RPMI8226 (cell line): ENCODE results near the gene CELF6.

ENCODE experiments used
- DNase-seq: peaks from one replicate; pipeline ENCODE4 v3.0.0-alpha.2; 2015

The CELF6 gene

DNA sequence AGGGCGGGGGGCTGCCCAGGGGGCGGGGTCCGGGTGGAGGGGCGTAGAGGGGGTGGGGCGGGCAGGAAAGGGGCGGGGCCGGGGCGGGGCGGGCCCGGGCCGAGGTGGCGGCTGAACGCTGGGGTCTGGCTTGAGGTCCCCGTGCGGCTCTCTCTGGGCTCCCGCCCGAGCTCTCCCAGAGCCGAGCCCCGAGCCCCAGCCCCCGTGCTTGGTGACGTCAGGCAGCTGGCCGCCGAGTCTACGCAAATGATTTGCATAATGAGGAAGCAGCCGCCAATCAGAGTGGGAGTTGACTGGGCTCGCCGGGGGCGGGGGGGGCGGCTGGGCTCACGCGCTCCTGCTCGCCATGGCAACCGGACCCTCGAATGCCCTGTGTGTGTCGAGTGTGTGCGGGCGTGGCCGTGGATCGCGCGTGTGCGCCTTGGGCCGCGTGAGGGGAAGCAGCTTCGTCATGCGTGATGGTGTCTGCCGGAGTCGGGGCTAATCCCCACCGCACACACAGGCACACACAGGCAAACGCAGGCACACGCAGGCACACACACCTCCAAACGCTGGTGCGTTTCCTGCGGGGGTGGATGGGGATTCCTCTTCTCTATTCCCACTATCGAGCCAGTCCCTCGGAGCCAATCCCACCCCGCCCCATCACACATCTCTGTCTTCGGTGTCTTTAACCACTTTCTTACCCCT, at the start of gene CELF6:
TSS of gene CELF6 (minus strand) at position 173 of the 687 bp plus-strand sequence. CDS start 283 bp downstream, outside the sequence.
- DNase-seq, result peak; percentile 81

- no peak for DNase-seq
Observed at GRCh38 chr15:72368899-72369298, 48.9 kb upstream of the CELF6 start.

- DNase-seq, result no peak
Observed at GRCh38 chr15:72368325-72368724, 48.4 kb upstream of the CELF6 start.

- no peak for DNase-seq
Observed at GRCh38 chr15:72365844-72366243, 45.9 kb upstream of the CELF6 start.

DNA sequence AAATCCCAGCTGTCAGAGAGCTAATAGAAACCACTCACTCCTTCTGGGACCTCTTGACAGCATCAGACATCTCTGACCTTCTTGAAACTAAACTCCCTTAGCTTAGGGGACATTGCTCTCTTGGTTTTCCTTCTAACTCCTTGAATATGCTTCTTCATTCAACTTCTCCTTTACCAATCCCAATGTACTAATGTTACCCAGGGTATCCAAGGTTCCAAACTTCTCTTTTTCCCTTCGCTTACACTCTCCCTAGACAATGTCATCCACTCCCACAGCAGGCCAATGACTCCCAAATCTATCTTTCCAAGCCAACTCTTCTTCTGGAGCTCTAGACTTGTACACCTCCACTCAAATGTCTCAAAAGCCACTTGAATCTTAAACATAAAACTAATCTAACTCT, 41.2 kb upstream of the CELF6 start:
- no peak for DNase-seq

GRCh38 chr15:72358650-72359171, 38.8 kb upstream of the CELF6 start:
- DNase-seq, result no peak

GRCh38 chr15:72358121-72358520, 38.2 kb upstream of the CELF6 start:
- DNase-seq, result no peak

GRCh38 chr15:72354496-72354895, 34.5 kb upstream of the CELF6 start:
- no peak for DNase-seq

GRCh38 chr15:72353266-72353665, 33.3 kb upstream of the CELF6 start:
- no peak for DNase-seq

DNA sequence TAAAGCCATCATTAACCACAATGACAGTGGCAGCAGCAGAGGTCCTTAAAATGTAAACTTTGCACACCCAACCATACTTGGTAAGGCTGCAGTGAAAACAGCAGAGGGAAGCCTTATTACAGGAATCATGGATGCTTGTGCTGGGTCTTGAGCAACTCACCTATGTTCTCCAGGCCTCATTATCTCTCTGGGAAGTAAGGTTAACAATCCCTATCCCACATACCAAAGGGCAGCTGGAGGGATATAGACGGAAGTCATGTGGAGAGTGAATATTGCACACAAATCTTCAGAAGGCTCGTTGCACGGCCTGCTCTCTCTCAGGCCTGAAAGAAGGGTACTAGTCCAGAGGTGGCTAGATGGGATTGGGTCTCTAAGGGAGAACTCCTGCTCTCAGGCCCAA, 25.8 kb upstream of the CELF6 start:
- DNase-seq, result no peak

GRCh38 chr15:72345280-72345679, 25.3 kb upstream of the CELF6 start:
- DNase-seq, result no peak

- DNase-seq, result no peak
Observed at GRCh38 chr15:72344602-72345001, 24.6 kb upstream of the CELF6 start.

DNA sequence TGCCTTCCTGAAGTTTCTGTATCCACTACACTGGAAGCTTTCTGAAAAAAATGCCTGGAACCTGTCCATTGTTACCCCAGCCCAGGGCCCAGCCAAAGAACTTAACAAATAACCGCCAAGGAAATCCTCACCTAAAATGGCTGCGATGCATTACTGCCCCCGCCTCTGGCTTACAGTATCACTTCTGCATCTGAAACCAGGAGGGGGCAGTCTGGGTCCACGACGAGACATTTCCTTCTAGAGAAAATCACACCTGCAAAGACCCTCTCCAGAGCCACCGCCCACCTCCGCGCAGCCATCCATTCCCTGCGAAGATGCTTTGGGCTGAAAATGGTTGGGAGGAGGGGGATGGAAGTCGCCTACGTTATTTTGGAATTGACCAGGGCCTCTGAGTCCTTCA, 22.4 kb upstream of the CELF6 start:
- no peak for DNase-seq

GRCh38 chr15:72341361-72341760, 21.4 kb upstream of the CELF6 start:
- no peak for DNase-seq

DNA sequence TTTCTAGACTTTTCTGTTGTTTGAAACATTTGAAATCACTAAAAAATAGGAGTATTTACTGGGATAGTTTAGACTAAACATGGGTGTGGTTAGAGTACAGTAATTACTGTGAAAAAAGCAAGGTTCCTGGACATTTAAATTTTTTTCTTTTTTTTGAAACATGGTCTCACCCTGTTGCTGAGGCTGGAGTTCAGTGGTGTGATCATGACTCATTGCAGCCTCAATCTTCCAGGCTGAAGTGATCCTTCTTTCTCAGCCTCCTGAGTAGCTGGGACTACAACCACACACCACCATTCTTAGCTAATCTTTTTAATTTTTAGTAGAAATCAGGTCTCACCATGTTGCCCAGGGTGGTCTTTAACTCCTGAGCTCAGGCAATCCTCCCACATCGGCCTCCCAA, 20.4 kb upstream of the CELF6 start:
- DNase-seq, result no peak

DNA sequence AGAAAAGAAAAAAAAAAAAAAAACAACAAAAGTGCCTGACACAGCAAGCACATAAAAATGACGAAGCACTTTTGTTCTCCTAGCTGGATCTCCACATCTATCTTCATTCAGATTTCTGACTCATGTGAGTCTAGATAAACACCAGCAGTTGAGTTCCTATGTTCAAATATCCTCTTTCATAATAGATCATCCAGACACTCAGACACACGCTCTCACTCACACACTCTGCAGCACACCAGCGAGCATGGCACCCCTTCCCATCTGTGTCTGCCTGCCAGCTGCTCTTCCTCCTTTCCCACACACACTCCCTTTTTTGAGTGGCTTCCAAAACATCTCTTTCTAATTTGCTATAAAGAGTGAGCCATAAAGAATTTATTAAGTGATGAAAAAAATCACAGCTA, 19.8 kb upstream of the CELF6 start:
- no peak for DNase-seq

DNA sequence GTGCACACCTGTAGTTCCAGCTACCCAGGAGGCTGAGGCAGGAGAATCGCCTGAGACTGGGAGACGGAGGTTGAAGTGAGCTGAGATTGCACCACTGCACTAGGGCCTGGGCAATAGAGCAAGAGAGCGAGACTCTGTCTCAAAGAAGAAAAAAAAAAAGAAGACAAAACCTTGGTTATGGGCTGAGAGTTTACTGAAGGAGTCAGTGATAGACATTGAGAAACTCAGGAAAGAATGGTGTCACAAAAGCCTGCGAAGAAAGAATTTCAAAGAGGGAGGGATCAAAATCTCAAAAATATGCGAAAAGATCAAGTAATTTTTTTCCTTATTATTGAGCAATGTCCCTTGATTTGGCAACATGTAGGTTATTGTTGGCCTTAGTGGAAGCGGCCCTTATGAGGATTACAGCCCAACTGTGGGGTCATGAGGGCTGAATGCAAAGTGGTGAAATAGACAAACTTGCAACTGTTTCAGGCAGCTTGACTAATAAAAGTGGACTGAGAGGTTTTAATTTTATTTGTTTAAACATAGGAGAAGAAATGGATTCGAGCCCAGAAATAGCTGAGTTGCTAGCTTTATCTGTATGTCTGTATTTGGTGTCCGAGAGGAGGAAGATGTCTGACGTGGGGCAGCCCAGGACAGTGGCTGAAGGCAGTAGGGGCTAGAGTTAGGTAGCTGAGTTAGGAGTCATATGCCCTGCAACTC, 18.8 kb upstream of the CELF6 start:
- DNase-seq, result no peak

GRCh38 chr15:72338148-72338547, 18.2 kb upstream of the CELF6 start:
- DNase-seq, result no peak

DNA sequence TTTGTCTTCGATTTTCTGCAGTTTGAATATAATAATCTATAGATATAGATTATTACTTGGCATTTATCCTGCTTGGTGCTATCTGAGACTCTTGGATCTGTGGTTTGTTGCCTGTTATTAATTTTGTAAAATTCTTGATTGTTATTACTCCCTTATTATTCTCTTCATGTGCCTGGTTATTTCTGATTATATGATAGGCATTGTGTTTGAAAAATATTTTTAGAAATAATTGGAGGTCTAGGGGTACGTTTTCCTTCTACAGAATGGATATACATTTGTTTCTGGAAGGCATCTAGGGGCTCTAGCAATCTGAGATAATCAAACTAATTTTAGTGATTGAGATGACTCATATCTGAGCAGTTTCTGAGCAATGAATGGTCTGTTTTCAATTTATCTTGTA, 14.9 kb upstream of the CELF6 start:
- DNase-seq, result no peak

GRCh38 chr15:72331021-72331420, 11.1 kb upstream of the CELF6 start:
- no peak for DNase-seq

DNA sequence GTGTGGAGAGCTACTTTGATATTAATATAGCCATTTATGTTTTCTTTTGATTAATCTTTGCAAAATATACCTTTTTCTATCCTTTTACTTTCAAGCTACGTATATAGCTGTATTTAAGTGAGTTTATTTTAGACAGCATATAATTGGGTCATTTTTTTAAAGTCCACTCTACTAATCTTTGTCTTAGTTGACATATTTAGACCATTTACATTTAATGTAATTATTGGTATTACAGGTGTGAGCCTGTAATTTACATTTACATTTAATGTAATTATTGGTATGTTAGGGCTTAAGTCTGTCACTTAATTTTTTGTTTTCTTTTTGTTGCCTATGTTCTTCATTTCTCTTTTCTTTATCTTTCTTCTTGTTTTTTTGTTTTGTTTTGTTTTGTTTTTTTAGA, 3.8 kb upstream of the CELF6 start:
- DNase-seq, result no peak

DNA sequence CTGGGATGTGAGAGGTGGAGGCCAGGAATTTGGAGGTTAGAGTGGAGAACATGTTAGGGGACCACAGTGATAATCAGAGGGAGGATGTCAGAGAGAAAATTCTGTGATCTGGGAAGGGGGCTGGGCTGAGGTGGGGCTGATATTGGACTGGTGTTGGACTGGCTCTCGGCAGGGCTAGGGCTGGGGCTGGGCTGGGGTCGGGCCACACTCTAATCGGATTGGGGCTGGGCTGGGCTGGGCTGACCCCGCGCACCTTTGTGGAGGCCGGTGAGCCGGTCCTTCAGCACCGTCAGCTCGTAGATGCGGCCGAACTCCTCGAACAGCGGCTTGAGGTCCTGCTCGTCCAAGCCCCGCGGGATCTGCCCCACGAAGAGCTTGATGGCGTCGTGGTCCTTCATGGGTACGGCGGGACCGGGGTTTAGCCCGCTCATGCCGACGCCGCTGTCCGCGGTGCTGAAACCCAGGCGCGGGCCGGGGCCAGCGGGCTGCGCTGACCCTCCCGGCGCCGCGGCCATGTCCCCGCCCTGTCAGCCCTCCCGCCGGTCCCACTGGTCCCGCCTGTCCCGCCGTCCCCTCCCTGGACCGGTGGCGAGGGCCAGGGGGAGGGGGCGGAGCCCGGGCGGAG, 485 bp downstream of the CELF6 start:
- peak; percentile 75 for DNase-seq

DNA sequence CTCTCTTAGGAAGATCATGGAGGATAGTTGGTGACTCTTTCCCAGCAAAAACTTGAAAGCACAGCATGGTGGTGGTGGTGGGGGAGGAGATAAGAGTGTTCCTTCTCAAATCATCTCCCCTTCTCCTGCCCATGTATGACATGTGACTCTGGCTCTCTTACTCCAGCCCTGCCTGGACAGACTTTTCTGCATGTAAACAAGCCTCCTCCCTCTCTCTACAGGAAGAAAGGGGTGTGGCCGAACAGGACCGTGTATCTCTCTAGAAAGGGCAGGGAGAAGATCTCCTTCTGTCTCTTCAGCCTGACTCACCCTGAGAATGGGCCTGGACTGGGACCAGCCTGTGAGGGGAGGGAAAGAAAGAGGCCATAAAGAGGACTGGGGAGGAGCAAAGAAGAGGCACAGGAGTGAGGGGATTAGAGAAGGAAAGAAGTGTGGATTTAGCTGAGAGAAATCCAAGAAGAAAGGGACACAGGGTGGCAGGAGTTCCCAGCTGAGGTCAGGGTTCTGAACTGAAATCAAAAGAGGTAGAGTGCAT, 1.5 kb downstream of the CELF6 start:
- peak; percentile 47 for DNase-seq
